Keratinocyte (primary cell): Measurements from ENCODE around the gene MTA2. TPM values are rescaled to one million over a fixed set of nuclear protein-coding genes. Genes with fewer than 3 reads are reported as not detected.

Source experiments
- DNase-seq: peaks from one replicate; pipeline ENCODE4 v3.0.0-alpha.2; 2011; ENCODE audit warnings: low read depth, missing footprints, low spot score
- FAIRE-seq: peaks from 2 replicates; lab custom pipeline; 2011; peaks lifted over from hg19 to GRCh38; lab: Jason Lieb, UNC
- H2AFZ ChIP-seq: 2 replicates; pipeline ENCODE4 v1.6.0; 2012; ENCODE audit warnings: low read length, control low read depth, inconsistent platforms; ENCODE audit not compliant: control insufficient read depth
- H3K27ac ChIP-seq: 2 replicates; pipeline ENCODE4 v1.5.1; 2011; ENCODE audit warnings: low read length; ENCODE audit not compliant: control insufficient read depth, insufficient read depth
- H3K27me3 ChIP-seq: 3 replicates; pipeline ENCODE4 v1.6.0; 2011; ENCODE audit warnings: low read length; ENCODE audit not compliant: control insufficient read depth, insufficient read depth; ENCODE audit errors: extremely low read depth
- H3K36me3 ChIP-seq, 2 experiments: 2 replicates in 1 of 2; 3 replicates in 1 of 2; pipeline ENCODE4 v1.5.1; 2011; ENCODE audit warnings: low read length in 2 of 2, mild to moderate bottlenecking in 1 of 2; ENCODE audit not compliant: control insufficient read depth in 2 of 2, insufficient read depth in 2 of 2; ENCODE audit errors: extremely low read depth in 1 of 2
- H3K4me1 ChIP-seq: 3 replicates; pipeline ENCODE4 v1.5.1; 2011; ENCODE audit warnings: low read length; ENCODE audit not compliant: control insufficient read depth, insufficient read depth; ENCODE audit errors: extremely low read depth
- H3K4me2 ChIP-seq: 3 replicates; pipeline ENCODE4 v1.6.0; 2011; ENCODE audit warnings: low read depth, low read length; ENCODE audit not compliant: control insufficient read depth, insufficient read depth; ENCODE audit errors: extremely low read depth
- H3K4me3 ChIP-seq, 3 experiments: fragments of 200-600 bp in 1 of 3; sonication (generic) in 1 of 3; 2 replicates in 2 of 3; 3 replicates in 1 of 3; pipeline ENCODE4 v1.5.1; 2011 to 2016; ENCODE audit warnings: low read length in 3 of 3, mild to moderate bottlenecking in 3 of 3, control low read depth in 2 of 3, inconsistent platforms in 1 of 3, low read depth in 1 of 3, mixed read lengths in 1 of 3, mixed run types in 1 of 3, moderate library complexity in 1 of 3; ENCODE audit not compliant: control insufficient read depth in 2 of 3, insufficient read depth in 2 of 3; ENCODE audit errors: extremely low read depth in 1 of 3
- H3K79me2 ChIP-seq: 2 replicates; pipeline ENCODE4 v1.6.0; 2012; ENCODE audit warnings: low read length; ENCODE audit not compliant: control insufficient read depth, insufficient read depth
- H3K9ac ChIP-seq: 3 replicates; pipeline ENCODE4 v1.6.0; 2011; ENCODE audit warnings: low read length; ENCODE audit not compliant: control insufficient read depth, insufficient read depth; ENCODE audit errors: extremely low read depth
- H3K9me1 ChIP-seq: 3 replicates; pipeline ENCODE4 v1.6.0; 2011; ENCODE audit warnings: low read length; ENCODE audit not compliant: control insufficient read depth, insufficient read depth; ENCODE audit errors: extremely low read depth
- H3K9me3 ChIP-seq: 2 replicates; pipeline ENCODE4 v1.5.1; 2012; ENCODE audit warnings: low read depth, low read length; ENCODE audit not compliant: control insufficient read depth
- H4K20me1 ChIP-seq: 3 replicates; pipeline ENCODE4 v1.6.0; 2011; ENCODE audit warnings: low read length; ENCODE audit not compliant: control insufficient read depth, insufficient read depth; ENCODE audit errors: extremely low read depth
- EZH2 ChIP-seq: IDR thresholded peaks from one replicate; pipeline ENCODE4 v1.6.1; 2012; ENCODE audit warnings: inconsistent platforms, mild to moderate bottlenecking, low read length, moderate library complexity
- dilution Hi-C: fragments of 300-500 bp; cut with MboI; formaldehyde crosslinking; loops from one replicate; pipeline ENCODE4 v1.7.0; 2020; ENCODE audit warnings: low sequenced_read_pairs; ENCODE audit not compliant: extremely low pct_ligation_motif_present
- polyA plus RNA-seq, 5 experiments: library from polyadenylated mRNA; depleted of rRNA in 3 of 5; stranded (reverse) in 3 of 5; stranded (forward) in 1 of 5; unstranded in 1 of 5; fragments of >200 nt; gene quantifications; 1 replicate in 1 of 5; 2 replicates in 3 of 5; 3 replicates in 1 of 5; pipeline versions ENCODE4 v1.2.1 to v1.2.3, GENCODE V29; 2011 to 2012; ENCODE audit warnings: missing spikeins in 2 of 5, low read depth in 1 of 5, low replicate concordance in 1 of 5
- TF ChIP-seq, protein P1 (sequence below), 3 experiments: IDR thresholded peaks in 1 of 3; conservative IDR thresholded peaks in 1 of 3; optimal IDR thresholded peaks in 1 of 3; 2 replicates in 2 of 3; 3 replicates in 1 of 3; pipeline versions ENCODE3 to v1.5.1; 2011; ENCODE audit warnings: low read length in 3 of 3, mild to moderate bottlenecking in 3 of 3, moderate library complexity in 2 of 3, control low read depth in 1 of 3, inconsistent platforms in 1 of 3; ENCODE audit not compliant: insufficient read depth in 2 of 3; ENCODE audit errors: extremely low read depth in 1 of 3

Gene MTA2
- polyA plus RNA-seq, 1 donor (not counting 4 experiments of a cell fraction or from before 2014, with no cell fraction given): 39.7 TPM

DNA sequence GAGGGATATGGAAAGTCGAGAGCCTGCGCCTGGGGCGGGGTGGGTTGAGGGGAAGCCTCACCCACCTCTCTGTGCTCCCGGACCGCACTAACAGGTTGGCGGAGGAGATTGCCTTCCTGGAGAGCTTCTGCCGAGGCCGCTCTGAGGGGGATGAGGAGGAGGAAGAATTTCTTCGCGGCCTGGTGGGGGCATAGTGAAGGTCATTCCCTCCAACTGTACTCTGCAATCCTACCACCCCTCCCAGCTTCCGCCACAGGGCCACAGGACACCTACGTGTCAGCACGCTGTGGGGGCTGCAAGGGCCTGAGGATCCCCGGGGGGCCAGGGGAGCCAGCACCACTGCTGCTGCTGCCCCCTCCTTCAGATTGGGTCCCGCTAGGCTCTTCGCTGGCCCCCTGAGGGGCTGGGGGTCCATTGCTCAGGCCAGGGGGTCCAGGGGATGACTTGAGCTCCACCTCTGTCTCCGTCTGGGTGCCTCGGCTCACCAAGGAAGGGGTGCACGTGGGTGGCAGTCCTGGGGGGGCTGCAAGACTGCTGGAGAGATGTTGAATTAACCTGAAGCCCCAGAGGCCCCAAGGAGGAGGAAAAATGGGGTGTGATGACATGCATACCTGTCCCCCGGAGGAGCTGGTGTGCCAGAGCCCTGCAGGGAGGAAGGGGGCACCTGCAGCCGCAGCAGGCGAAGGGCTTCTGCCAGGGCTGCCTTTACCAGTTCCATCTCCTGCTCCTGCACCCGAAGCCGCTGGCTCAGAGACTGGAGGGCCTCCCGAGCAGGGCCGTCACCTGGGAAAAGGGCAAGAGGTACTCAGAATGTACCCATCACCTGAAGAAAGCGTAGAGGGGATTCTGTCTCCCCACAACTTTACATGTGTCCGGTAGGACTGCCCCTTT is 9.4 kb upstream of the MTA2 start:
- dilution Hi-C loops: no loop called here
- no peaks in the 10 kb centered on the region for H3K9me1 ChIP-seq
- peak overlapping the region; percentile 87 for H2AFZ ChIP-seq
- peak overlapping the region; percentile 78 for H3K9ac ChIP-seq
- no peaks in the 10 kb centered on the region for H3K79me2 ChIP-seq
- H3K4me1 ChIP-seq: peaks cover 20% of the 10 kb centered on the region
- H3K4me2 ChIP-seq: peak overlapping the region; percentile 78
- no peak for DNase-seq
- no peaks in the 10 kb centered on the region for H4K20me1 ChIP-seq
- no peaks in the 10 kb centered on the region for H3K27me3 ChIP-seq
- peak overlapping the region; percentile 48 for H3K27ac ChIP-seq
- no peak for FAIRE-seq
- peak overlapping the region; percentile 60 to 85 (median 75) for H3K4me3 ChIP-seq
- peaks cover 10 to 14% of the 10 kb centered on the region in 2 experiments for H3K36me3 ChIP-seq
- H3K9me3 ChIP-seq: no peaks in the 10 kb centered on the region
- no peak for TF ChIP-seq EZH2
- TF ChIP-seq, protein P1, sequence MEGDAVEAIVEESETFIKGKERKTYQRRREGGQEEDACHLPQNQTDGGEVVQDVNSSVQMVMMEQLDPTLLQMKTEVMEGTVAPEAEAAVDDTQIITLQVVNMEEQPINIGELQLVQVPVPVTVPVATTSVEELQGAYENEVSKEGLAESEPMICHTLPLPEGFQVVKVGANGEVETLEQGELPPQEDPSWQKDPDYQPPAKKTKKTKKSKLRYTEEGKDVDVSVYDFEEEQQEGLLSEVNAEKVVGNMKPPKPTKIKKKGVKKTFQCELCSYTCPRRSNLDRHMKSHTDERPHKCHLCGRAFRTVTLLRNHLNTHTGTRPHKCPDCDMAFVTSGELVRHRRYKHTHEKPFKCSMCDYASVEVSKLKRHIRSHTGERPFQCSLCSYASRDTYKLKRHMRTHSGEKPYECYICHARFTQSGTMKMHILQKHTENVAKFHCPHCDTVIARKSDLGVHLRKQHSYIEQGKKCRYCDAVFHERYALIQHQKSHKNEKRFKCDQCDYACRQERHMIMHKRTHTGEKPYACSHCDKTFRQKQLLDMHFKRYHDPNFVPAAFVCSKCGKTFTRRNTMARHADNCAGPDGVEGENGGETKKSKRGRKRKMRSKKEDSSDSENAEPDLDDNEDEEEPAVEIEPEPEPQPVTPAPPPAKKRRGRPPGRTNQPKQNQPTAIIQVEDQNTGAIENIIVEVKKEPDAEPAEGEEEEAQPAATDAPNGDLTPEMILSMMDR (optimal IDR thresholded peaks at IDR 0.05 in 1 of 3, IDR thresholded peaks at IDR 0.05 in 1 of 3, conservative IDR thresholded peaks at IDR 0.05 in 1 of 3; ENCODE audit: extremely low read depth in 1 of 3, insufficient read depth in 2 of 3, low read length in 3 of 3): no peak

DNA sequence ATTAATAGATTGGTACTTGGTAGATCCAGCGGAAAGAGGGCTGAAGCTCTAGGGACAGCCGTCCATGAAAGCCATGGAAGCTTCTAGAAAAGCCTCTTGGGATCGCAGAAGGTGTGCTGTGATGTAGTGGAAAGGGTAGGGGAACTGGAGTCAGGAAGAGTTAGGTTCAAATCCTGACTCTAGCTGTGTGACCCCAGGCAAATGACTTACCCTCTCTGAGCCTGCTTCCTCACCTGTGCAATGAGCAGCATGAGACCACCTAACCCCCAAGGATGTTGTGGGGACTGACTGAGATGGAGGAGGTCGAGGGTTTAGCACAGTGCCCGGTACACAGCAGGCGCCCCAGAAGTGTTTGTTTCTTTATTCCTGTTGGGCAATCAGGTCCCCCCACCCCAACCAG is 8.7 kb upstream of the MTA2 start:
- dilution Hi-C loops: no loop called here
- Histone ChIP-seq H3K36me3 (peaks cover 9 to 14% of the 10 kb centered on the region in 2 experiments), H3K4me1 (peaks cover 20% of the 10 kb centered on the region), H3K9me3 (no peaks in the 10 kb centered on the region), H4K20me1 (no peaks in the 10 kb centered on the region), H3K4me3 (no peak overlapping the region), H3K27me3 (no peaks in the 10 kb centered on the region), H2AFZ (no peak overlapping the region), H3K4me2 (no peak overlapping the region), H3K9me1 (no peaks in the 10 kb centered on the region), H3K79me2 (no peaks in the 10 kb centered on the region), H3K9ac (no peak overlapping the region), H3K27ac (no peak overlapping the region)
- DNase-seq (no peak), FAIRE-seq (no peak)
- no peak for TF ChIP-seq EZH2
